Activated CD4-positive, alpha-beta T cell treated with anti-CD3 and anti-CD28 coated beads, Interleukin-2, amount 50 U/mL, for 24 hours (primary cell): ENCODE results near the gene MTURN.
"Not testable (repeated sequence)": the region's sequence is repeated elsewhere in the genome, so short reads cannot be mapped to it uniquely, and the experiment has no call there.

Source experiments
- DNase-seq, 2 donors: peaks; one replicate each; pipeline ENCODE4 v3.0.0-alpha.2; 2020; ENCODE audit warnings: low read depth in 1 of 2, low spot score in 1 of 2

Gene MTURN

DNA sequence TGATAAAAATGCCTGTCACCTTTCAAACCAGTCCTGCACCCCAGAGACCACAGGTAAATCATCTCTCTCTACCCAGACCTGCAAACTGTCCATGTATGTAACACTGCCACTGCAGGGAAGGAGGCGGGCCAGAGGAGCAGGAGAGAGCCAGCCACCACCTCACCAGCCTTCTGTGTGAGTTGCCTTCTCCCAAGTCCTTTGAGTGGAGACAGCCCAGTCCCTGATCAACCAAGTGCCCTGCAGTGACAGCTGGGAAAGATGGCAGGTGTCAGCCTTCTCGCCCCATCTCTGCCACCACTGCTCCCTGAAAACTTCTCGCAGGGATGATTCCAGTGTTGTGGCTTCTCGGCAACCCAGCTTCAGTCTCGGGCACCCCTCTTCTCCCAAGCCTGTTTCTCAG is 42.4 kb downstream of the MTURN start:
- no peak for DNase-seq

DNA sequence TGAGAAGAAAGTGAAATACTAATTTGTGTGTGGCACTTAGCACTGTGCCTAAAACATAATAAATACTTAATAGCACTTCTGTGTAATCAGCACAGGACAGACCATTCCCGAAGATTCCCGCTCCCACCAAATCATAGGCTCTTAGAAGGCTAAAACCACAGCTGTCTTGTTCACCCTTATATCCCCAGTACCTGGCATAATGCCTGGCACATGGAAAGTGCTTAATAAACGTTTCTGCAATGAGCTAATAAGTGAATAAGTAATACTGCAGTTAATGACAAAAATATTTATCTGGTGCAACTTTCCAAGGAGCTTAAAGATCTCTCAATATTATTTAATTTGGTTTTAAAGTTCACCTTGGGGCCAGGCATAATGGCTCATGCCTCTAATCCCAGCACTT is 43.2 kb downstream of the MTURN start:
- no peak for DNase-seq

DNA sequence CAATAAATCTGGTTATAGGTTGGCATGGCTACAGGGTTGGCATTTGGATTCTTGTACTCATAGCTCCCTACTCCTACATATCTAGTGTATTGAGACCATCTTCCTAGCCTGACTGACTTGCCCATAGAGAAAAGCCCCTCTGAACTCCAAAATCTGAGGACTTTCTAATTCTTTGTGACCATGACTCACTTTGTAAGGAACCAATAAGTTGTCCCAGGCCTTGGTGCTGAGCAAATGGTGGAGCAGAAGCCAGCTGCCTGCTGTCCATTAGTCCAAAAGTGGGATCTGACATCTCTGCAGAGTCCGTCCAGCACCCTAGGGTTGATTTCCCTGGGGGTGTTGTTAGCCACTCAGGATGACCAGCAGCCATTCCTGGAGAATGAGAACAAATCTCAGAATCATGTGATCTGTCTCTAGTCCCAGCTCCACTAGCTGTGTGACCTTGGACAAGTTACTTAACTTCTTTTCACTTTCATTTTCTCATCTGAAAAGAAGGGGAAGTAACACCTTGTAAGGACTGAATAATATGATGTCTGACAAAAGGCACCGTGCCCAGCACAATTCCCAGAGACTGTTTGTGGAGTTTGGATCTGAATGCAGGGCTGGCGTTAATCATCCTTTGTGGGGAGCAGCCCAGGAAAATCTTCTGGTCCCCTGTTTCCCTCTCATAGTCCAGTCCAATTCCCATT is 44.1 kb downstream of the MTURN start:
- no peak for DNase-seq

DNA sequence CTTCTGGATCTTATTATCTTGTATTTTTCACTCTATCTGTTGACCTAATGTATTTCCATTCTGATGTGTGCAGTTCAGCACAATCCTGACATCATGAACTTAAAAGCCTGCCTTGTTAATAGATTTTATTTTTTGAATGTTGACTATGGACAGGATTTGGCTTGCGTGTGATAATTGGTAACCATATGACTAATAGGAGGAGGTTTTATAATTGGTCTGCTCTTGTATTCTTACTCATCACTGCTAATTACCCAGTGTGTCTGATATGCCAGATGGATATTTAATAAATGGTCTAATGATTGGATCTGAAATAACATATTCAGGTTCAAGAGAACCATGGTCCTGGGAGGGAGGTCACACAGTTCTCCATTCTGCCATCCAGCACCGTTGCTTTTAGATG is 45.9 kb downstream of the MTURN start:
- DNase-seq, result no peak

DNA sequence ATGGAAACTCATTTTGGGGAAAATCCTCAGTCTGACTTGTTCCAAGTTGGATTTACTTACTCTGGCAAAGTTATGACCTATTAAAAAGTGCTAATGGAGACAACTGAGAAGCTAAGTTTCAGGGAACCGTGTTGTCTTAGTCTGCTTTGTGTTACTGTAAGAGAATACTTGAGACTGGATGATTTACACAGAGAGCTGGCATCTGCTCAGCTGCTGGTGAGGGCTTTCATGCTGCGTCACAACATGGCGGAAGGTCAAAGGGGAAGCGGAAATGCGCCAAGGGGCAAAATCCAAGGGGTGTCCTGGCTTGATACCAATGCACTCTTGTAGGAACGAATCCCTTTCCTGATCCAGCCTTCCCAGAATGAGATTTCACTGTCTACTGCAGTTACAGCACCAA is 46.4 kb downstream of the MTURN start:
- DNase-seq, result no peak

DNA sequence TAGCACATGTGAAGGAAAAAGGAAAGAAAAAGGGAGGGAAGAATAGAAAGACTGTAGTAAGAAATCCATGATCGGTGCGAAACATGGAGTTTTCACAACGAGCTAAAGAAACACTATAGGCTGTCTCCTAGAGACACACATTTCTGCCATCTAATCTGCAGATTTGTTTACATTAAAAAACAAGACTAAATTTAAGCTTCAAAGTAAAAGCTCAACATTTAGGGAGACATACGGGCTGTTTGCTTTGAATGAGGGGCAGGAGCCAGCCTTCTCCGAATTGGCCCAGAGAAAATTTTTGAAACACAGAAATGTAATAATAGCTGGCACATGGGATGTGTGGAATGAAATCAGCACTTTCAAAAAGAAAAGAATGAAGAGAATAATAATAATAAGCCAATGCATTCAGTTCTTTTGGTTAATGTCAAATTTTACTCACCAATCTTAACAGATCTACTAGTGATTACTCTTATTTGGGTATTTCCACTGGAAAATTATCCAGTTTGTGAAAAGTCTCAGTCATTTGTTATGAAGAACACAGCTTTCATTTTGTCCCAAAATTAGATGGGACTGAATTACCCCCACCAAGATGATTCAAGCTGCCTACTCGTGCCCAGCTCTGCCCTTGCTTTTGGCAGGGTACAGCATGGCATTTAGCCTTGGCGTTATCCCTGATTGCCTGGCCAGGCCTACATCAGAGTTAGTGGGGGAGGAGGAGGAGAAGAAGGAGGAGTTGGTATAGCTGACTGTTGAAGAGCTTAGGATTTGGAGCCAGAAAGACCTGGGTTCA is 47.1 kb downstream of the MTURN start:
- DNase-seq, result no peak

DNA sequence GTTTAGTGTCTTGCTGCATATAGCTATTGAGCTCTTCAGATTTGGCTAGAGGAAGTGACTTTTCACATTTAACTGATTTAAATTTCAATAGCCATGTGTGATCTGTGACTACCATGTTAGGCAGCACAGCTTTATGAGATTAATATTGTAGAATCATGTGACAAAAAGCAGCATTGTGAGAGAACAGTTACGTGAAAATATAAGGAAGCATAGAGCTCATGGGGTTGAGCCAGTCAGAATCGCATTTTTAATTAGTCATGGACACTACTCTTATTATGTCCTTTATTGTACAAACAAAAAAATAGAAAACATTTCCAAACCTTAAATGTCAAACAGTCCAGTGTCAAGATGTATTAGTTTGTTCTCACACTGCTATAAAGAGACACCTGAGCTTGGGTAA is 48.0 kb downstream of the MTURN start:
- DNase-seq, result no peak

DNA sequence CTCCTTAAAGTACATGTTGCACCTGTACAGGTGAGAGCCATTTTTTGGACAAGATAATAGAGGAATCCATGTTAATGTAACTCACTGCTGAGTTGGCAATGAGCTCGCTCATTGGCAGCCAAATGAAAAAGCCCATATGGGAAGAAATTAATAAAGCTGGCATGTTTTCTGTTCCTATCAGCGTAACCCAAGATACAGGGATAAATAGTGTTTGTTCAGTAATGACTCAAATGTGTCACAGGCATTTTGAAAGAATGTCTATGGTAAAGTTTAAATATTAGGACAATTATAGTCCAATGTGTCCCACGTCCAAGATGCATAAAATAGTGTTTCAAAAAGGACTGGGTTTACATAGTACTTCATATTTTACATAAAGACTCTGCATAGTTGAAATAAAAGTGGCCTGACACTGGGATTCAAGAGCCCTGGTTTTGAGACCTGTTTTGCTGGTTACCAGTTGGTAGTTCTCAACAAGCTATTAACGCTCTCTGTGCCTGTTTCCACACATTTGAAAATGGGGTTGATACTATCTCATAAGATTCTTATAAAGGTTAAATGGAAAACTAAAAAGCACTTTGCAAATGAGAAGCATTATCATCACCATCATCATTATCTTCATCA is 49.1 kb downstream of the MTURN start:
- no peak for DNase-seq

DNA sequence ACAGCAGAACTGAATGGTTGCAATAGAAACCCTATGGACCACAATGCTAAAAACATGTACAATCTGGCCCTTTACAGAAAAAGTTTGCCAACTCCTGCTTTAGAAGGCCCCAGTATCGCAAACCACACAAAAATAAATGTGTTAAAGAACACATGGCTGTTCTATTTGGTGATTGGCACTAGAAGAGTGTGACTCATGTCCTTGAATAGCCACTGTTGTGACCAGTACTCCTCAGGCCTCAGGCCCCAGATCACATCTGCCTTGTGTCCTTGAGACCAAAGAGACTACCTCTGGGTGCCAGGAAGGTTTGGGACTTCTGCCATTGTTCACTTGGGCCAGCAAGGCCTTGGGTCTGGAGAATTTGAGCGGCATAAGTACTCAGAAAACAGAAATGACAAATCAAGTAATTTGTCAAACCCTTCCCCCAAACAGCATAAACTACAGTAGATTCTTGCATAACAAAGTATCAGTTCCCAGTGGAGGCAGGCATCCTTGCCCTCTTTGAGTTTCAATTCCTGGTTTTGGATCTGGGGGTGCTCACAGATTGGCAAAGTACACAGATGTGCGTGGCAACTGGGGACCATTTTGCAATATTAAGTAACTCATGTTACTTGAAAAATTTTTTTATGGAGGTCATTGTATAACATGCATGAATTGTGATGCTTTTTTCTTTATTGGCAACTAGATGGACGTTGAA is 50.2 kb downstream of the MTURN start:
- DNase-seq, result no peak

DNA sequence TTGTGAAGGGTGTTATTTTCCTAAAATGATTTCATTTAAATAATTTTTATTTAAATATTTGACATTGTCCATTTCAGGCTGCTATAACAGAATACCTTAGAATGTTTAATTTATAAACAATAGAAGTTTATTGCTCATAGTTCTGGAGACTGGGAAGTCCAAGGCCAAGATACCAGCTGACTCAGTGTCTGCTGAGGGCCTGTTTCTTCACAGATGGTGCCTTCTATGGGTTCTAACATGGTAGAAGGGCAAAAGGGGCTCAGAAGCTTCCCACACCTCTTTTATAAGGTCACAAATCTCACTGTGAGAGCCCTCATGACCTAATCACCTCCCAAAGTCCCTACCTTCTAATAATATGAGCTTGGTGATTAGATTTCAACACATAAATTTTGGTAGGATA is 50.7 kb downstream of the MTURN start:
- DNase-seq, result no peak

DNA sequence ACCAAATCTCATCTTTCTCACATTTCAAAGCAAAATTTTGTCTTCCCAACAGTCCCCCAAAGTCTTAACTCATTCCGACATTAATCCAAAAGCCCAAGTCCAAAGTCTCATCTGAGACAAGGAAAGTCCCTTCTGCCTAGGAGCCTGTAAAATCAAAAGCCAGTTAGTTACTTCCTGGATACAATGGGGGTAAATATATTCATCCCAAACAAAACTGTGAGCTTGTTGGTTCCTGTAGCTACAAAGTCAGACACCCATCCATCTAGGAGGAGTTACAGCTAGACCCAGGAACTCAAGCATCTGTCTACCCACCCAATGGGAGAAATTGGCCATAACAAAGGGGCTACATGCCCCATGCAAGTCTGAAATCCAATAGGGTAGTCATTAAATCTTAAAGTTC is 51.9 kb downstream of the MTURN start:
- DNase-seq, result no peak

DNA sequence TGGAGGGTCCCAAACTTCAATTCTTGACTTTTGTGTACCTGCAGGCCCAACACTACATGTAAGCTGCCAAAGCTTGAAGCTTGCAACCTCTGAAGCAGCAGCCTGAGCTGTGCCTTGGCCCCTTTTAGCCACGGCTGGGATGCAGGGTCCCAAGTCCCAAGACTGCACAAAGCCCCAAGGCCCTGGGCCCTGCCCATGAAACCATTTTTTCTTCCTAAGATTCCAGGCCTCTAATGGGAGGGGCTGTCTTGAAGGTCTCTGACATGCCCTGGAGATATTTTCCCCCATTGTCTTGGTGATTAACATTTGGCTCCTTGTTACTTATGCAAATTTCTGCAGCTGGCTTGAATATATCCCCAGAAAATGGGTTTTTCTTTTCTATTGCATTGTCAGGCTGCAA is 52.7 kb downstream of the MTURN start:
- DNase-seq, result no peak

DNA sequence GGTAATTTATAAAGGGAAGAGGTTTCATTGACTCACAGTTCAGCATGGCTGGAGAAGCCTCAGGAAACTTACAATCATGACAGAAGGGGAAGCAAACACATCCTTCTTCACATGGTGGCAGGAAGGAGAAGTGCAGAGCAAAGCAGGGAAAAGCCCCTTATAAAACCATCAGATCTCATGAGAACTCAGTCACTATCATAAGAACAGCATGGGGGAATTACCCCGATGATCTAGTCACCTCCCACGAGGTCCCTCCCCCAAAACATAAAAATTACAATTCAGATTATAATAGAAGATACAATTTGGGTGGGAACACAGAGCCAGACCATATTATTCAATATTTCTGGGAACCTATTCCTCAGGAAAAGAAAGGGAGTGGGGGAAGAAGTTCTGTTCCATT is 53.6 kb downstream of the MTURN start:
- not testable (repeated sequence) for DNase-seq

DNA sequence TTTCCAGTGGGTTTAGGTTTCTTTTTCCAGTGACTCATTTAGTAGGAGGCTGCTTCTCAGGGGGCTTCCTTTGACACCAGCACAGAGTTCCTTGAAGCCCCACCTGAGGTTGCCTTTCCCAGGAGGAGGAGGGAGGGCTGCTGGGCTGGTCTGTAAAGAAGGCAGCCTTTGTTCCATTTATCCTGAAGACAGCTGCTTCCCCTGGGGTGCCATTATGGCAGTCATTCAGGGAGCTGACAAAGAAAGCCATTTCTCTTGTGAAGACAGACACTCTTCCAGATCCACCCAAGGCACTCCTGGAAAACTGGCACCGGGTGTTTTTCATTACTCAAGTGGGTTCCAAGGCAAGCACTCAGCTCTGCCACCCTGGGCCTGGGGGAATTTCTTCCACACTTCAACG is 54.0 kb downstream of the MTURN start:
- DNase-seq, result no peak

DNA sequence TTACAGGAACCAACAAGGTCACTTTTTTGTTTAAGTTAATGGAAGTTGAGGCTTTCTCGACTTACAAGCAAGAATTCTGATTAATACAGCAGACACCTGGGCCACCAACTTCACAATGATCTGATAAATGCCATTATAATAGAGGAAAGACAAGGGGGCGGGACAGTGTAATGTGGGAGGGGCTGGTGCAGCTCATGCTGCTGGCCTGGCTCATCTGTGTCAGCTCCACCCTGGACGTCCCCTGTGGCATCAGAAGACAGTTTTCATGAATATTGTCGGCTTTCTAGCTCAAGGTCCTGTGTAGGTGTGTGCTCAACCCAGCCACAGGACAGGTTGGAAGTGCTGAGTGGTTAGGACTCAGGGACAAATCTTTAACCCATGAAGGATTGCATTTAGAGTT is 57.0 kb downstream of the MTURN start:
- no peak for DNase-seq

DNA sequence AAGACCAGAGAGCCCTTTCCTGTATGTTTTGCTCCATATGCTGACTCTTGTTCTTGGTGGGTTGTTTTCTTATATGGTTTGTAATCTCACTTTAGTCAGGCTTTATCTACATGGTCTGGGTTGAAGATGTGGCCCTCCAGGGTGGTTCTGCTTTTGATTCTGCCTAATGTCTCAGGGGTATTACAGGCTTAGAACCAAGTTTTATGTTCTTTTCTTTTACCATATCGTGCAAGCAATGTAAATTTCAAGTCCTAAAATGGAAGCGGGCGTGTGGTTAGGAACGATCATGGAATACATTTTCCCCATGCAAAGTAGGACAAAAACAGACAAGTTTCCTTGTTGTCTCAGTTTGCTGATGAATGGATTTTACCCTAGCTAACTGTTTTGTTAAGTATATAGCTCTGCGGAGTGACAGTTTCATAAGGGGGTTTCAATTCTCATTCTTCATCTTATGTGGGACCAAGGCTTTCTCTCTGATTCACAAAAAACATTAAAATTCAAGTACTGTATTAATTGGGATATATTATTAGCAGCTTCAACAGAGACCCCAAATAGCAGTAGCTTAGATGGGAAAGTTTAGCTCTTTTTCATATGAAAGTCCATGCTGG is 58.7 kb downstream of the MTURN start:
- DNase-seq, result no peak

DNA sequence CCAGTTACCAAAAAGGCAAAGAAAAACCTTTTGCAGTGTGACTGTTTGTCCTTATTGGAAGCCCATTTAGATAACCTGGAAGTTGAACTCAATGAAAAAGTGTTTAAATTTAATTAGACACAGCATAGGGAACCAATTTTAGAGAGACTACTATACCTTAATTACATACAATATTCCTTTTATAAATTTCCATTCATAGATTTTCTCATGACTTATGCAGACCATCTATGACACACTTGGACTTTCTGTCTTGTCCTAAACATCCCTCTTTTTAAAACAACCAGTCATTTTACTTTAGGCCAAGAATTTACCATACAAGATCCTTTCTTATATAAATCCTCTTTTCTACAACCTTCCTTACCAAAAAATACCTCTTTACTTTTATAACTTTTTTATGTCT is 61.6 kb downstream of the MTURN start:
- DNase-seq, result no peak

DNA sequence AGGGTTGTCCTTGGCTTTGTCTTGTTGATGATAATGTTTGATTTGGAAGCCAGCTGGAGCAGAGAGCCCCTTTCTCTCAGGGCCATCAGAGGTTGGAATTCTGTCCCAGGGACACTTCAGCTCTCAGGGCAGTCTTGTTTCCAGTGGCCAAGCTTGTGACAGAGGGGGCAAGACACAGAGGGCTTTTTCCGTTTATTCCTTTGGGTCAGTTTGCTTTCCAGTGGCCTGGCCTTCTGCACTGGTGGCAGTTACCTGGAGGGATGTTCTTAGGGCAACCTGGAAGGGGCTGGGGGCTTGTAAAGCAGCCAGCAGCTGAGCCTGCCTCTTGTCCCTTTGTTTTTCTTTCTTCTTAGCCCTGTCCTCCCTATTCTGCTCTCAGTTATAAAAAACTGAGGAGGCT is 62.7 kb downstream of the MTURN start:
- no peak for DNase-seq

DNA sequence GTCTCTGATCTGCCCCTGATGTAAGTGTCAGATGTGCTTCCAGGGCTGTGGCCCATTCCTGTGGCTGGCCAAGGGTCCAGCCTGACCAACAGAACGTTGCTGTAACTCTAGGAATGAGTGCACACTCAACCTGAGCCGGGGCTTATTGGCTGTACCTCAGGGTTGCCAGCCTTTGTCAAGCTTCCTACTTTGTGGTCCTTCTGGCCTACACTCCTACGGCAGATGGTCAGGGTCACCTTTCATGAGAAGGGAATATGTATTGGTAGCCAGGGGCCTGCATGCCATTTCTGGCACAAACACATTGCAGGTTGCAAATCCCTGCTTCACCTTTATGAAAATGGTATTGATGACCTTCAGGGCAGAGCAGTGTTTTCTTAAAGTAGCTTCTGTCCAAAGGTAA is 64.5 kb downstream of the MTURN start:
- no peak for DNase-seq

DNA sequence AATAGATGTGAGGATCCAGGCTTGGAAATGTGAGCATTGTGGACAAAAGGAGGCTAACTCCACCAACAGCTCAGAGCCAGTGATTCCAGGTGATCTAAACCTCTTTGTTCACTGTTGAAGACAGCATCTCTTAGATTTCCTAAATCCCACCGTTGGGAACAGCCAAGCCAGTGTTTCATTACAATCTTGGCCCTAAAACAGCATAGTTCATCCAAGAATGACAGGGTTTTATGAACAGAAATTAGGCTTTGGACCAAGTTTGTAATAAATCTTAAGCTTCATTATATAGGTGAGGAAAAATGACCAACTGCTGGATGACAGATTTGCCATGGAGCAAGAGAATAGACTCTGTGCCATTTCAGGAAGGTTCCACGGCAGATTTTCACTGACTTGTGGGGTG is 65.8 kb downstream of the MTURN start:
- DNase-seq, result no peak

DNA sequence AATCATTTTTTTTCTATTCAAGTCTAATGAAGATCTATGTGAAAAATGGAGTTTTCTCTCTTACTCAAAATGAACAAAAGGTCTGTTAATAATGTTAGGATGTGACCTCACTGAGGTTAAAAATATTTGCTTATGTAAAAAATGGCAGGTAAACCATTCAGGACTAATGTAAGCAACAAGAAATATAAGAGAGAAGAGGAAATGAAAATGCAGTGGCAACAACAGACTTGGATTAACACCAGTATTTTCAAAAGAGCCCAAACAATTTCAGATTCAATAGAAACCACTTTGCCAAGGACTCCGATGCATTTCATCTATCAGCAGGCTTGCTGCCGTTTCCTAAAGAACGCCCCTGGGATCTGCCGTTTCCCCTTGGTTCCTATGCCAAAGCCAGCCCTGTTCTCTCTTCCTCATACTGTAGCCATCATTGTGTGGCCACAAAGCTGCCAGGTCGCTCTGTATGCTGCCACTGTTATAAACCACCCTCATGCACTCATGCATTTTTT is 66.4 kb downstream of the MTURN start:
- DNase-seq, result no peak
